Right atrium auricular region (tissue), 2 donors: ENCODE measurements around the gene CTNND2. TPM values are rescaled to one million over a fixed set of nuclear protein-coding genes. Genes with fewer than 3 reads are reported as not detected.

ENCODE experiments used
- DNase-seq: peaks from one replicate; pipeline ENCODE4 v3.0.0-alpha.2; 2019; ENCODE audit warnings: low spot score
- H3K27ac ChIP-seq, 2 donors: fragments of 200-600 bp; sonication (generic); 1 replicate in 1 of 2; 2 replicates in 1 of 2; pipeline ENCODE4 v1.5.1; 2016 to 2019
- H3K27me3 ChIP-seq, 2 donors: fragments of 200-600 bp; sonication (generic); one replicate each; pipeline versions ENCODE4 v1.5.1 to v1.6.0; 2017 to 2019
- H3K36me3 ChIP-seq: fragments of 200-600 bp; sonication (generic); one replicate; pipeline ENCODE4 v1.5.1; 2016
- H3K4me1 ChIP-seq, 2 donors: fragments of 200-600 bp; sonication (generic); one replicate each; pipeline versions ENCODE4 v1.5.1 to v1.6.0; 2017 to 2019
- H3K4me3 ChIP-seq, 2 donors: fragments of 200-600 bp; sonication (generic); 1 replicate in 1 of 2; 2 replicates in 1 of 2; pipeline ENCODE4 v1.5.1; 2017 to 2019; ENCODE audit warnings: mild to moderate bottlenecking in 1 of 2, moderate library complexity in 1 of 2
- H3K9me3 ChIP-seq, 2 donors: fragments of 200-600 bp; sonication (generic); one replicate each; pipeline ENCODE4 v1.5.1; 2019
- total RNA-seq, 2 donors: library from RNA; depleted of rRNA; stranded (reverse); fragments of >200 nt; gene quantifications; one replicate each; pipeline ENCODE4 v1.1.0, GENCODE V29; 2016
- TF ChIP-seq, protein P1 (sequence below), 2 donors: fragments of 200-600 bp; sonication (generic); IDR thresholded peaks; one replicate each; pipeline ENCODE4 v1.5.1; 2019; ENCODE audit warnings: antibody characterized with exemption in 2 of 2

Gene CTNND2
- total RNA-seq, 2 donors from 2014 or later = 8.6 to 9.0 TPM

DNA sequence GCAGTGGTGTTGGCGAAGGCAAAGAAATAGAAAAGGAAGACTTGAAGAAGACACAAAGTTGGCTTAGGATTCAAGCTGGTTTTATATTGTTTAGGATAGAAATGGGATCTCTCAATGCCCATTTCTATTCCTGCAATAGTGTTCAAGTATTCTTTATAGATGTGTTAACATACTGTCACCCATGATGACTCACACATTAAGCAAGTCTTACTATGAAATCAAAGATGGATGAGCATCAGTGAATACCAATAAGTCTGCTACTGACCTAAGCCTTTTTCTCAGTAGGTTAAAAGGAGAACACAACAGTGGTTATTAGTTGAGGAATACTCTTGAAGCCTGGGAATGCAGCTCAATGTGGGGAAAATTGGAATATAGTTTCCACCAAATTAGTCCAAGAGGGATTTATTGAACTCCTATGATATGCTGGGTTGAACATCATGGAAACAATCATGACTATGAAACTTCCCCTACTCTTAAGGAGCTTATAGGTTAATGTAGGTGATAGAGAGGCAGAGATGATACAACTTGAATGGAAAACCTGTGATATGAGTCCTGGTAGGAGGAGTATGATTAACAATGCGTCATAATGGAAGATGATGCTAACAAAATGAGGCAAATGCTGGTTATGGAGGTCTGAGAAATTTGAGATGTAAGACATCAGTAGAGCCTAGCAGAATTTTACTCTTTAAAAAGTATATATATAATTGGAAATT is 726.1 kb downstream of the CTNND2 start:
- Histone ChIP-seq H3K27ac (no peak overlapping the region), H3K27me3 (no peaks in the 10 kb centered on the region), H3K36me3 (no peaks in the 10 kb centered on the region), H3K4me1 (no peaks in the 10 kb centered on the region), H3K4me3 (no peak overlapping the region), H3K9me3 (no peaks in the 10 kb centered on the region)
- no peak for DNase-seq
- TF ChIP-seq, protein P1, sequence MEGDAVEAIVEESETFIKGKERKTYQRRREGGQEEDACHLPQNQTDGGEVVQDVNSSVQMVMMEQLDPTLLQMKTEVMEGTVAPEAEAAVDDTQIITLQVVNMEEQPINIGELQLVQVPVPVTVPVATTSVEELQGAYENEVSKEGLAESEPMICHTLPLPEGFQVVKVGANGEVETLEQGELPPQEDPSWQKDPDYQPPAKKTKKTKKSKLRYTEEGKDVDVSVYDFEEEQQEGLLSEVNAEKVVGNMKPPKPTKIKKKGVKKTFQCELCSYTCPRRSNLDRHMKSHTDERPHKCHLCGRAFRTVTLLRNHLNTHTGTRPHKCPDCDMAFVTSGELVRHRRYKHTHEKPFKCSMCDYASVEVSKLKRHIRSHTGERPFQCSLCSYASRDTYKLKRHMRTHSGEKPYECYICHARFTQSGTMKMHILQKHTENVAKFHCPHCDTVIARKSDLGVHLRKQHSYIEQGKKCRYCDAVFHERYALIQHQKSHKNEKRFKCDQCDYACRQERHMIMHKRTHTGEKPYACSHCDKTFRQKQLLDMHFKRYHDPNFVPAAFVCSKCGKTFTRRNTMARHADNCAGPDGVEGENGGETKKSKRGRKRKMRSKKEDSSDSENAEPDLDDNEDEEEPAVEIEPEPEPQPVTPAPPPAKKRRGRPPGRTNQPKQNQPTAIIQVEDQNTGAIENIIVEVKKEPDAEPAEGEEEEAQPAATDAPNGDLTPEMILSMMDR (IDR thresholded peaks at IDR 0.05) = no peak

DNA sequence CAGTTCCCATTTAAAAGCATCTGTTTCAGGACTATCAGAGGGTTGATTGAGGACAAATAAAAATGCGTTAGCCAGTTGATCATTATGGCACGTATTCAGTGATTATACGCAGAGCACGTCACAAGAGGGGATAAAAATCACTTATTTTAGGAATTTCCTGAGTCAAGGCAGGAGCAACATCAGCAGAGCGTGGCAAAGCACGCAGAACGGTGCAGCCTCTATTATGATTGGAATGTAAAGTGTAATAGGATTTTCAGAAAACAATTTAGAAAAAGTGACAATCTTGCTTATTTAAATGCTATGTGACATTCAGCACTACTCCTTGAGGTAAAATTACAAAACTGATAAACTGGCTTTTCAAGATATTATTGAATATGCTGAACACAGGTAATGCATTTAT is 729.7 kb downstream of the CTNND2 start:
- Histone ChIP-seq H3K9me3 (no peaks in the 10 kb centered on the region), H3K36me3 (no peaks in the 10 kb centered on the region), H3K4me1 (no peaks in the 10 kb centered on the region), H3K4me3 (no peak overlapping the region), H3K27me3 (no peaks in the 10 kb centered on the region), H3K27ac (no peak overlapping the region)
- no peak for DNase-seq
- TF ChIP-seq, protein P1 (IDR thresholded peaks at IDR 0.05) = no peak

- TF ChIP-seq, protein P1 (IDR thresholded peaks at IDR 0.05) = no peak
- Histone ChIP-seq H3K27me3 (no peaks in the 10 kb centered on the region), H3K4me1 (no peaks in the 10 kb centered on the region), H3K9me3 (no peaks in the 10 kb centered on the region), H3K27ac (no peak overlapping the region), H3K4me3 (no peak overlapping the region), H3K36me3 (no peaks in the 10 kb centered on the region)
- DNase-seq = no peak
These were observed 731.8 kb downstream of the CTNND2 start for GRCh38 chr5:11172484-11172883.

DNA sequence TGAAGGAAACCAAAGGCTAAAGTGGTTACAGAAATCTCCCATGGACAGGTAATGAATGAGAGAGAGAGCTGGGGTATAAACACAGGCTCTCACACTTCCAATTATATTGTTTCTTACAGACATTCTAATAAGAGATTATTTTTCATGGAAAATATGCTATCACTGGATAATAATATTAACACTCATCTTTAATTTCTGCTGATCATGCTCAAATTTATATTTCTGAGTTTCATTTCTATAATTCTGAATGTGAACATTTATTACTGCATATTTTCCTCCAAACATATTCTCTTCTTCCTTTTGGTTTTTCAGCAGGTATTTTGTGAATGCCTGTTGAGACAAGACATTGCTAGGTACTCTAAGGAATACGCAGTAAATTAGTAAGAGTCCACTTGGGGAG is 733.0 kb downstream of the CTNND2 start:
- H3K27ac ChIP-seq = no peak overlapping the region
- no peaks in the 10 kb centered on the region for H3K9me3 ChIP-seq
- no peaks in the 10 kb centered on the region for H3K27me3 ChIP-seq
- no peak overlapping the region for H3K4me3 ChIP-seq
- TF ChIP-seq, protein P1 (IDR thresholded peaks at IDR 0.05) = no peak
- no peaks in the 10 kb centered on the region for H3K4me1 ChIP-seq
- H3K36me3 ChIP-seq = no peaks in the 10 kb centered on the region
- DNase-seq = no peak

GRCh38 chr5:11166923-11167322 is 737.3 kb downstream of the CTNND2 start:
- Histone ChIP-seq H3K27ac (no peak overlapping the region), H3K36me3 (no peaks in the 10 kb centered on the region), H3K27me3 (no peaks in the 10 kb centered on the region), H3K4me1 (no peaks in the 10 kb centered on the region), H3K9me3 (no peaks in the 10 kb centered on the region), H3K4me3 (no peak overlapping the region)
- DNase-seq = no peak
- TF ChIP-seq, protein P1 (IDR thresholded peaks at IDR 0.05) = no peak
